ENCODE measurements around the gene CD3E. TPM values are rescaled to one million over a fixed set of nuclear protein-coding genes. Genes with fewer than 3 reads are reported as not detected.

The CD3E gene
- total and polyA plus RNA-seq, 2 of the 13 experiments (the other 11 are each of a cell fraction or from before 2014, with no cell fraction given) = not detected

- TF ChIP-seq ZNF292 (CRISPR knock-in tag; IDR thresholded peaks at IDR 0.05; ENCODE audit: borderline replicate concordance, low read depth) (peak; percentile 49; the same call in 1 of the 2 replicates), SALL1 (CRISPR knock-in tag; IDR thresholded peaks at IDR 0.05) (peak; percentile 86), ZNF317 (CRISPR knock-in tag; IDR thresholded peaks at IDR 0.05) (no peak; the same call in 1 of the 2 replicates), HOMEZ (CRISPR knock-in tag; IDR thresholded peaks at IDR 0.05; ENCODE audit: low read depth) (peak; percentile 73), ZKSCAN5 (CRISPR knock-in tag; IDR thresholded peaks at IDR 0.05) (0 out of 2 replicates have a peak, but pooled peaks have one; percentile 50), PCBP1 (IDR thresholded peaks at IDR 0.05; ENCODE audit: borderline replicate concordance, low read depth, low read length) (0 out of 2 replicates have a peak, but pooled peaks have one; percentile 64), NR1H2 (CRISPR knock-in tag; IDR thresholded peaks at IDR 0.05; ENCODE audit: borderline replicate concordance, low read depth) (no peak), ISX (CRISPR knock-in tag; conservative IDR thresholded peaks at IDR 0.05) (no peak), ZBTB26 (CRISPR knock-in tag; IDR thresholded peaks at IDR 0.05; ENCODE audit: borderline replicate concordance) (peak; percentile 66; the same call in 1 of the 2 replicates), SOX6 (IDR thresholded peaks at IDR 0.05) (no peak), SOX6 (CRISPR knock-in tag; IDR thresholded peaks at IDR 0.05) (peak; percentile 30; the same call in 1 of the 2 replicates), ZNF512B (CRISPR knock-in tag; IDR thresholded peaks at IDR 0.05; ENCODE audit: borderline replicate concordance) (peak; percentile 73; the same call in 1 of the 2 replicates), ZBTB34 (CRISPR knock-in tag; IDR thresholded peaks at IDR 0.05) (0 out of 2 replicates have a peak, but pooled peaks have one; percentile 55), ZBTB37 (CRISPR knock-in tag; IDR thresholded peaks at IDR 0.05) (no peak), RNF219 (CRISPR knock-in tag; IDR thresholded peaks at IDR 0.05) (no peak), GATAD1 (CRISPR knock-in tag; IDR thresholded peaks at IDR 0.05) (peak; percentile 99)
Measured at GRCh38 chr11:118359295-118359958, 54.9 kb downstream of the CD3E start, which contains the start of gene UBE4A (continued).
